HepG2 (cell line): ENCODE results near the gene FCAMR. TPM values are rescaled to one million over a fixed set of nuclear protein-coding genes. Genes with fewer than 3 reads are reported as not detected.

Source experiments
- ATAC-seq: fragments of 200-7000 bp; cut with Tn5 transposase; 3 replicates; pipeline ENCODE4 v1.9.1; 2020; ENCODE audit warnings: mild to moderate bottlenecking, moderate library complexity
- BruUV-seq: library from RNA; stranded (reverse); fragments of 400-500 nt; replicated peaks from 2 replicates; lab custom pipeline; 2021; lab: Mats Ljungman, UMichigan
- CTCF ChIA-PET: fragments of 300-600 bp; formaldehyde crosslinking; extraction: SDS; loops from one replicate; lab custom pipeline; 2021; ENCODE audit warnings: low total read pairs, inconsistent platforms, low intra/inter-chr PET ratio; lab: Yijun Ruan, JAX
- POLR2A ChIA-PET: fragments of 350-600 bp; sonication (Branson Sonifier 250); formaldehyde crosslinking; loops from one replicate; lab custom pipeline; 2020; ENCODE audit warnings: antibody characterized with exemption, inconsistent platforms; lab: Yijun Ruan, JAX
- DNase-seq: peaks from one replicate; pipeline ENCODE4 v3.0.0-alpha.2; 2015; ENCODE audit warnings: low spot score
- FAIRE-seq: peaks from 3 replicates; lab custom pipeline; 2011; peaks lifted over from hg19 to GRCh38; lab: Jason Lieb, UNC
- H2AFZ ChIP-seq: one replicate; pipeline ENCODE4 v1.6.1; 2011; ENCODE audit warnings: low read length, inconsistent platforms
- H3K27ac ChIP-seq: fragments of 300-600 bp; 3 replicates; pipeline ENCODE4 v1.8.0; 2011; ENCODE audit warnings: mixed run types, mild to moderate bottlenecking, mixed read lengths, low read length, inconsistent platforms; ENCODE audit not compliant: insufficient read depth; ENCODE audit errors: extremely low read length
- H3K27me3 ChIP-seq, 2 experiments: fragments of 200-600 bp in 1 of 2; 2 replicates in 1 of 2; 3 replicates in 1 of 2; pipeline versions ENCODE4 v1.6.0 to v1.8.0; 2011; ENCODE audit warnings: low read length in 2 of 2, mild to moderate bottlenecking in 2 of 2, moderate library complexity in 2 of 2, inconsistent platforms in 1 of 2; ENCODE audit not compliant: insufficient read depth in 2 of 2, control insufficient read depth in 1 of 2
- H3K36me3 ChIP-seq, 2 experiments: fragments of 200-600 bp in 1 of 2; replicated peaks in 1 of 2; 2 replicates in 1 of 2; 3 replicates in 1 of 2; pipeline versions ENCODE4 v1.5.1 to v1.8.0; 2011; ENCODE audit warnings: low read length in 2 of 2, inconsistent platforms in 1 of 2; ENCODE audit not compliant: insufficient read depth in 2 of 2, control insufficient read depth in 1 of 2
- H3K4me1 ChIP-seq: 2 replicates; pipeline ENCODE4 v1.5.1; 2012; ENCODE audit warnings: low read length, inconsistent platforms; ENCODE audit not compliant: insufficient read depth
- H3K4me2 ChIP-seq: 2 replicates; pipeline ENCODE4 v1.6.0; 2011; ENCODE audit warnings: low read depth, low read length, inconsistent platforms
- H3K4me3 ChIP-seq, 3 experiments: fragments of 200-600 bp in 1 of 3; sonication (generic), shearing (Covaris generic) in 1 of 3; replicated peaks in 1 of 3; 2 replicates each; pipeline ENCODE4 v1.5.1; 2011 to 2016; ENCODE audit warnings: low read length in 3 of 3, inconsistent platforms in 2 of 3, low read depth in 2 of 3, mild to moderate bottlenecking in 2 of 3, control low read depth in 1 of 3, mixed read lengths in 1 of 3; ENCODE audit not compliant: insufficient read depth in 1 of 3
- H3K79me2 ChIP-seq: one replicate; pipeline ENCODE4 v1.6.1; 2011; ENCODE audit warnings: low read length, inconsistent platforms; ENCODE audit not compliant: insufficient read depth
- H3K9ac ChIP-seq: 2 replicates; pipeline ENCODE4 v1.6.0; 2011; ENCODE audit warnings: mild to moderate bottlenecking, low read depth, low read length, inconsistent platforms; ENCODE audit not compliant: insufficient read depth
- H3K9me3 ChIP-seq: 2 replicates; pipeline ENCODE4 v1.5.1; 2012; ENCODE audit warnings: mild to moderate bottlenecking, low read length
- H4K20me1 ChIP-seq: 2 replicates; pipeline ENCODE4 v1.6.0; 2011; ENCODE audit warnings: inconsistent platforms, mild to moderate bottlenecking, low read length, moderate library complexity; ENCODE audit not compliant: insufficient read depth
- ATF7 ChIP-seq, 2 experiments: fragments of 450-650 bp in 1 of 2; sonication (generic) in 1 of 2; formaldehyde crosslinking in 1 of 2; IDR thresholded peaks; 2 replicates each; pipeline versions ENCODE4 v1.4.0 to v1.6.1; 2016 to 2020; ENCODE audit warnings: antibody characterized with exemption in 1 of 2, mild to moderate bottlenecking in 1 of 2, missing genetic modification reagents in 1 of 2
- CBX5 ChIP-seq: sonication (generic); formaldehyde crosslinking; IDR thresholded peaks from 2 replicates; pipeline ENCODE4 v1.4.0; 2020; ENCODE audit warnings: missing genetic modification reagents, borderline replicate concordance
- MAF1 ChIP-seq: sonication (generic); formaldehyde crosslinking; IDR thresholded peaks from 2 replicates; pipeline ENCODE4 v1.5.0; 2020; ENCODE audit warnings: missing genetic modification reagents, borderline replicate concordance
- NFRKB ChIP-seq: fragments of 450-650 bp; IDR thresholded peaks from 2 replicates; pipeline ENCODE4 v1.6.1; 2017
- NRL ChIP-seq: sonication (generic); formaldehyde crosslinking; IDR thresholded peaks from 2 replicates; pipeline ENCODE4 v1.5.0; 2020; ENCODE audit warnings: missing genetic modification reagents, mild to moderate bottlenecking, moderate library complexity, borderline replicate concordance
- POLR2AphosphoS2 ChIP-seq: IDR thresholded peaks from 2 replicates; pipeline ENCODE4 v1.6.1; 2011; ENCODE audit warnings: low read depth, low read length, improper control_type of control experiment
- TP53 ChIP-seq: sonication (generic); formaldehyde crosslinking; conservative IDR thresholded peaks from 2 replicates; pipeline ENCODE4 v1.4.0; 2020; ENCODE audit warnings: missing genetic modification reagents
- U2AF1 ChIP-seq: fragments of 200-400 bp; formaldehyde crosslinking; optimal IDR thresholded peaks from 2 replicates; pipeline ENCODE3; 2017; ENCODE audit warnings: mild to moderate bottlenecking, low read depth, low read length
- ZBTB1 ChIP-seq: sonication (generic); formaldehyde crosslinking; IDR thresholded peaks from 2 replicates; pipeline ENCODE4 v1.4.0; 2020; ENCODE audit warnings: missing genetic modification reagents, borderline replicate concordance
- ZNF264 ChIP-seq: sonication (generic); formaldehyde crosslinking; IDR thresholded peaks from 2 replicates; pipeline ENCODE4 v1.4.0; 2020; ENCODE audit warnings: missing genetic modification reagents
- ZNF281 ChIP-seq: sonication (generic); formaldehyde crosslinking; IDR thresholded peaks from 2 replicates; pipeline ENCODE4 v1.4.0; 2020; ENCODE audit warnings: missing genetic modification reagents, borderline replicate concordance
- ZNF329 ChIP-seq: sonication (generic); formaldehyde crosslinking; IDR thresholded peaks from 2 replicates; pipeline ENCODE4 v1.9.0; 2021; ENCODE audit warnings: low read depth, mild to moderate bottlenecking, missing genetic modification reagents
- ZNF484 ChIP-seq: sonication (generic); formaldehyde crosslinking; IDR thresholded peaks from 2 replicates; pipeline ENCODE4 v1.5.1; 2020; ENCODE audit warnings: mild to moderate bottlenecking, low read depth, missing genetic modification reagents, borderline replicate concordance
- ZNF629 ChIP-seq: sonication (generic); formaldehyde crosslinking; conservative IDR thresholded peaks from 2 replicates; pipeline ENCODE4 v1.5.0; 2020; ENCODE audit warnings: missing genetic modification reagents
- ZNF772 ChIP-seq: sonication (generic); formaldehyde crosslinking; IDR thresholded peaks from 2 replicates; pipeline ENCODE4 v1.5.0; 2020; ENCODE audit warnings: mild to moderate bottlenecking, missing genetic modification reagents
- WGBS: methylation state at CpG from one replicate; pipeline ENCODE4 v1.1.6; 2017; ENCODE audit warnings: low lambda C conversion rate; 5-methylcytosine and 5-hydroxymethylcytosine counted together
- in situ Hi-C: cut with HindIII; loops from 2 replicates; pipeline ENCODE4 v1.10.0; 2017; ENCODE audit warnings: low pct_unique_long_range_greater_than_20kb; ENCODE audit not compliant: extremely low pct_ligation_motif_present
- intact Hi-C: fragments of 100-400 bp; cut with micrococcal nuclease; formaldehyde crosslinking; loops from one replicate; pipeline ENCODE4 v1.10.0; 2022; ENCODE audit not compliant: unreplicated experiment
- polyA plus RNA-seq, 8 experiments: library from polyadenylated mRNA; depleted of rRNA in 3 of 8; stranded (reverse) in 7 of 8; unstranded in 1 of 8; fragments of >200 nt; fragmentation: Illumina TruSeq in 4 of 8; extraction: Trizol in 4 of 8; gene quantifications; 2 replicates each; pipeline versions ENCODE4 v1.2.1 to v1.2.3, GENCODE V29; 2011 to 2016; ENCODE audit warnings: low read depth in 4 of 8, missing spikeins in 1 of 8, mixed read lengths in 1 of 8; ENCODE audit not compliant: insufficient read depth in 1 of 8
- total RNA-seq, 5 experiments: library from RNA; depleted of rRNA; stranded (reverse); fragments of >200 nt; fragmentation: Illumina TruSeq; extraction: Trizol; gene quantifications; 2 replicates each; pipeline ENCODE4 v1.2.3, GENCODE V29; 2016; ENCODE audit warnings: low read depth in 1 of 5

The FCAMR gene
- total and polyA plus RNA-seq, 2 of the 13 experiments (the other 11 are each of a cell fraction or from before 2014, with no cell fraction given) = not detected

- FAIRE-seq = no peak
- no peak for DNase-seq
- whole genome bisulfite sequencing = 24% methylated on average over 10 of the region's 10 CpGs
- ChIA-PET CTCF (no interaction called here), POLR2A (no interaction called here)
- peak overlapping the region; percentile 44 for H3K4me2 ChIP-seq
- no peak overlapping the region for H2AFZ ChIP-seq
- no peak overlapping the region for H3K9ac ChIP-seq
- in situ Hi-C loops (no loop called here), intact Hi-C loops (no loop called here)
- H3K27ac ChIP-seq = no peak overlapping the region
- peak; percentile 80 for TF ChIP-seq ZNF629 (CRISPR knock-in tag)
- TF ChIP-seq NRL (CRISPR knock-in tag) = no peak
- H3K4me1 ChIP-seq = peaks cover 88% of the 10 kb centered on the region
- H3K4me3 ChIP-seq = no peak overlapping the region; a peak in 1 of 6 replicates
- H3K79me2 ChIP-seq = no peaks in the 10 kb centered on the region
- no peaks in the 10 kb centered on the region for H4K20me1 ChIP-seq
- no peaks in the 10 kb centered on the region for H3K36me3 ChIP-seq
- H3K9me3 ChIP-seq = 0 out of 2 replicates have a peak, but pooled peaks cover 5% of the 10 kb centered on the region
- H3K27me3 ChIP-seq = no peaks in the 10 kb centered on the region; a peak in 1 of 5 replicates
- no TSS peak for BruUV-seq
- ATAC-seq = no peak
Measured at GRCh38 chr1:206954459-206955342, 15.6 kb downstream of the FCAMR start.

GRCh38 chr1:206953626-206954025, 16.6 kb downstream of the FCAMR start:
- intact Hi-C loops (no loop called here), in situ Hi-C loops (no loop called here)
- no peak overlapping the region for H3K4me2 ChIP-seq
- no peaks in the 10 kb centered on the region; a peak in 1 of 5 replicates for H3K27me3 ChIP-seq
- ChIA-PET POLR2A (no interaction called here), CTCF (no interaction called here)
- H3K9me3 ChIP-seq = 0 out of 2 replicates have a peak, but pooled peaks cover 7% of the 10 kb centered on the region
- H3K4me1 ChIP-seq = peaks cover 99% of the 10 kb centered on the region
- DNase-seq (no peak), ATAC-seq (no peak), FAIRE-seq (no peak)
- no peak overlapping the region for H2AFZ ChIP-seq
- no CpG with 5 or more reads among the region's 2 CpGs for WGBS
- BruUV-seq = no TSS peak
- H4K20me1 ChIP-seq = no peaks in the 10 kb centered on the region
- H3K36me3 ChIP-seq = no peaks in the 10 kb centered on the region
- no peak overlapping the region for H3K27ac ChIP-seq
- no peaks in the 10 kb centered on the region for H3K79me2 ChIP-seq
- H3K4me3 ChIP-seq = no peak overlapping the region
- no peak overlapping the region for H3K9ac ChIP-seq
- no peak for TF ChIP-seq MAF1 (CRISPR knock-in tag)
- TF ChIP-seq ATF7 (IDR thresholded peaks at IDR 0.05) = no peak
- TF ChIP-seq ATF7 (CRISPR knock-in tag; IDR thresholded peaks at IDR 0.05) = no peak
- no peak for TF ChIP-seq ZNF281 (CRISPR knock-in tag)
- TF ChIP-seq NFRKB = no peak
- TF ChIP-seq POLR2AphosphoS2 = no peak
- TF ChIP-seq ZBTB1 = no peak
- no peak for TF ChIP-seq ZNF772 (CRISPR knock-in tag)
- no peak for TF ChIP-seq ZNF484 (CRISPR knock-in tag)
- no peak for TF ChIP-seq ZNF264 (CRISPR knock-in tag)
- TF ChIP-seq U2AF1 = no peak
- no peak for TF ChIP-seq TP53 (CRISPR knock-in tag)
- no peak for TF ChIP-seq CBX5 (CRISPR knock-in tag)
- no peak for TF ChIP-seq ZNF329 (CRISPR knock-in tag)
